ENCODE results near the gene FAM117B.

Gene FAM117B

DNA sequence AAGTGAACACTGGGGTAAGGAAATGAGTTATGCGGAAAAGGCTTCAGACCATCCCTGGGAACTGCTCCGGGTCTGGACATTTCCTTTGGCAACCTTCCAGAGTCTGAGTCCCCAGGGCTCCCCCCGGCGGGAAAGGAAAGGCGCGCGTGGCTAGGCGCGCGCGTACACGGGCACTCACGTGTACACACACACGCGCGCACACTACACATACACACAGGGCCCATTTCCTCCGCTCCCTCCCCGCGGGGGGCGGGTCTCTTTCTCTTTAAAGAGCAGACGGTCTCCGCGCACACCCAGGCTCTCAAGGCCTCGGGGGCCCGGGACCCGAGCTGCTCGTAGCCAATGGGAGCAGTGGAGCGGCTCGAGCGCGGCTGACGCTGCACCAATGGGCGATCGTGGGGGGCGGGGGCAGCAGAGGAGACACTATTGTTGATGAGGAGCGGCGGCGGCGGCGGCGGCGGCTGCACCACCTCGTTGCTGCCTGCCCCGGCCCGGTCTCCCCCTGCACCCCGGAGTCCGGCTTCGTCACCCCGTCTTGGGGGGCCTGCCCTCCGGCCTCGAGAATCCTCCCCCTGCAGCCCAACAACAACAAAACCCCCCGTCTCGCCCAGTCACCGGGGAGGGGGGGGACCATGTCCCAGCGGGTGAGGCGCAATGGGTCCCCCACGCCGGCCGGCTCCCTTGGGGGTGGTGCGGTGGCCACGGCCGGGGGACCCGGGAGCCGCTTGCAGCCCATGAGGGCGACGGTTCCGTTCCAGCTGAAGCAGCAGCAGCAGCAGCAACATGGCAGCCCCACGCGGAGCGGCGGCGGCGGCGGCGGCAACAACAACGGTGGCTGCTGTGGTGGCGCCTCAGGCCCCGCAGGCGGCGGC is at the start of gene FAM117B:
Gene FAM117B (plus strand): TSS at position 414 of the 872 bp plus-strand sequence. CDS start 219 bp downstream, at position 633.
- Histone ChIP-seq H3K27ac (ENCODE audit: low read depth, low read length) (peak within 1 kb of the TSS; percentile 98), H3K9ac (ENCODE audit: low read depth, low read length) (peak within 1 kb of the TSS; percentile 94), H3K36me3 (ENCODE audit: control insufficient read depth, insufficient read depth, low read length) (no peaks in the 10 kb centered on the region), H3K4me1 (ENCODE audit: control insufficient read depth, insufficient read depth, low read length) (peaks cover 4% of the 10 kb centered on the region; the same call in 1 of the 2 replicates), H3K9me3 (ENCODE audit: control insufficient read depth, insufficient read depth, low read length) (no peaks in the 10 kb centered on the region), H3K27me3 (ENCODE audit: control insufficient read depth, insufficient read depth, low read length) (no peaks in the 10 kb centered on the region), H3K4me3 (ENCODE audit: low read depth, low read length) (peak within 1 kb of the TSS; percentile 99)

DNA sequence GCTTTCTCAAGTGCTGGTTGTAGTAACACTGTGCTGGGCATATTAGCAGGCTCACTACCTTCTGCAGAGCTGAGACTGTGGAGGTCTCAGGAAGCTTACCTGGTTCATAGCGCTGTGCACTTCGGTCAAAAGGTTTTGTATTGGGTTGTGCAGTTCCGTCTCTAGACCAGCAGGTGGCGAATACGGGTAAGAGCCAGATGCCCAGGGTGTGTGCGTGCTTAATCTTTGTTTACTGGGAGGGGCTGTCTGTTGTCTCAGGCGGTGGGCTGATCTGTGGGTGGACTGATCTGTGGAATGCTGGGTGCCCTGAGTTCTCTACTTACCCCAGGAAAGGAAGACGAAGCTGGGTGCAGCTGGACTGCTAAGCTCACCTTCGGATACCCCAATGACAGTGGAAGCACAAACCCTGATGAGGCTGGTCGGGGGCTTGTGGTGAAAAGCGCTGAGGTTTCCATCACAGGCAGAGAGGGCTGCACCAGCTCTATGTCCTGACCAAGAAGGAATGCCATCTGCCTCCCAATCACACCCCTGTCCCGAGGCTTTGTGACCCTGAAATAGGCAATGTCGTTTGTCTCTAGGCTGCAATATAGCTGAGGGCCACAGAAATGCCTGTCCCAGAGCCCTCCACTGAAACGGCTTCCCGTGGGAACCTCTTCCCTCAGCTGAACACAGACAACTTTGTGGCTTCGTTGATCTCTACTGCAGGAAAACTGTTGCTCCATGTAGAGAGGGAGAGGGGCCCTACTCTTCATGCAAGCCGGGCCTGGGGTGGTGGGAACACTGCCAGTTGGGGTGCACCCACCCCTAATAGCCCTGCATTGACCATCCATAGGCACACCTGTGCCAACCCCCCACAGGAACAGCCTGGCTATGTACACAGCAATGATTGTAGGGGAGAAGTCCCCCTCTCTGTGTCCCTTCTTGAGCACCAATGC is 45.9 kb upstream of the FAM117B start:
- Histone ChIP-seq H3K4me3 (ENCODE audit: low read depth, low read length) (peak overlapping the region; percentile 27; the same call in 1 of the 2 replicates), H3K4me1 (ENCODE audit: control insufficient read depth, insufficient read depth, low read length) (peaks cover 12% of the 10 kb centered on the region), H3K9ac (ENCODE audit: low read depth, low read length) (0 out of 2 replicates have a peak overlapping the region, but pooled peaks have one; percentile 26), H3K27me3 (ENCODE audit: control insufficient read depth, insufficient read depth, low read length) (no peaks in the 10 kb centered on the region), H3K27ac (ENCODE audit: low read depth, low read length) (no peak overlapping the region), H3K9me3 (ENCODE audit: control insufficient read depth, insufficient read depth, low read length) (no peaks in the 10 kb centered on the region), H3K36me3 (ENCODE audit: control insufficient read depth, insufficient read depth, low read length) (no peaks in the 10 kb centered on the region)

DNA sequence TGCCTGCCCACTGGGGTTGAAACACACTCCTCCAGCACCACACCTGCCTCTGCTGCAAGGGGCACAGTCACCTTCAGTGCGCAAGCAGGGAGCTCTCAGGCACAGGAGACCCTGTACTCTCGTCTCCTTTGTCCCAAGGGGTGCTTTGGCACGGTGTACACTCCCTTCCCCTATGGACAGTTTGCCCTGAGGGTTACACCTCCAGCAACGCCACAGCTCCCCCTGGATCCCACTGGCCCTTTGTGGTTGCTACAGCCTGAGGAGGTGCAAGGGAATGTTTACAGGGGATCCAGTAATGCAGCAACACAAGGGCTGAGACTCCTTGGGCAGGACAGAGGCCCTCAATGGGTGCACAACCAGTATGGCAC is 45.2 kb upstream of the FAM117B start:
- Histone ChIP-seq H3K4me1 (ENCODE audit: control insufficient read depth, insufficient read depth, low read length) (peaks cover 12% of the 10 kb centered on the region), H3K27ac (ENCODE audit: low read depth, low read length) (no peak overlapping the region), H3K4me3 (ENCODE audit: low read depth, low read length) (no peak overlapping the region), H3K36me3 (ENCODE audit: control insufficient read depth, insufficient read depth, low read length) (no peaks in the 10 kb centered on the region), H3K27me3 (ENCODE audit: control insufficient read depth, insufficient read depth, low read length) (no peaks in the 10 kb centered on the region), H3K9me3 (ENCODE audit: control insufficient read depth, insufficient read depth, low read length) (no peaks in the 10 kb centered on the region), H3K9ac (ENCODE audit: low read depth, low read length) (no peak overlapping the region)

DNA sequence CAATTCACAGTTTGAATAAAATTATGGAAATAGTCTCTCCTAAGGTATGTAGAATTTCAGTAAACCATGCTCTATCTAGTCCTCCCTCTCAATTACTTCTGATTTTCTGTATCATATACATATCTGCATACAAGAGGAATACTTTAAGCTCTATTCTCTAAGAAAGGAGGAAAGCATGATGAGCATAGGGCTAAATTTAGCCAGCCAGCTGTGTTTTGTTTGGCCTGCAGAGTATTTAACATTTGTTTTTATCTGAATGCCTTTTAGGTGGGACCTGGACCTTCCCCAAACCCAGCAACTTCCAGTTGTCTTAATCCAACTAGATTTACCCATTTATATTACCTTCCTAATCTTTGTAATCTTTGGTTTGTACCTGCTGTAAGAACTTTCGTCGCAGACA is 42.2 kb upstream of the FAM117B start:
- Histone ChIP-seq H3K4me3 (ENCODE audit: low read depth, low read length) (no peak overlapping the region), H3K36me3 (ENCODE audit: control insufficient read depth, insufficient read depth, low read length) (no peaks in the 10 kb centered on the region), H3K27ac (ENCODE audit: low read depth, low read length) (no peak overlapping the region), H3K9me3 (ENCODE audit: control insufficient read depth, insufficient read depth, low read length) (no peaks in the 10 kb centered on the region), H3K4me1 (ENCODE audit: control insufficient read depth, insufficient read depth, low read length) (peaks cover 12% of the 10 kb centered on the region), H3K27me3 (ENCODE audit: control insufficient read depth, insufficient read depth, low read length) (no peaks in the 10 kb centered on the region), H3K9ac (ENCODE audit: low read depth, low read length) (no peak overlapping the region)

DNA sequence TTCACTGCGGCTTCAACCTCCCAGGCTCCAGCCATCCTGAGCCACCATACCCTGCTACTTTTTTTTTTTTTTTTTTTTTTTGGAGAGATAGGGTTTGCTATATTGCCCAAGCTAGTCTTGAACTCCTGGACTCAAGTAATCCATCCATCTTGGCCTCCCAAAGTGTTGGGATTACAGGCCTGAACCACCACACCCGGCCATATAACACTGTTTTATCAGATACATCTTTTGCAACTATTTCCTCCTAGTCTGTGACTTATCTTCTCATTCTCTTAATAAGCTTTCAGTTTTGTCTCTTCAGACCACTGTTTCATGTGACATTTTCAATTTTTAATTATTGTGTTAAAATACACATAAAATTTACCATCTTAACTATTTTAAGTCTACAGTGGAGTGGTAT is 35.7 kb upstream of the FAM117B start:
- Histone ChIP-seq H3K9me3 (ENCODE audit: control insufficient read depth, insufficient read depth, low read length) (no peaks in the 10 kb centered on the region), H3K27me3 (ENCODE audit: control insufficient read depth, insufficient read depth, low read length) (no peaks in the 10 kb centered on the region), H3K4me1 (ENCODE audit: control insufficient read depth, insufficient read depth, low read length) (no peaks in the 10 kb centered on the region), H3K27ac (ENCODE audit: low read depth, low read length) (no peak overlapping the region), H3K9ac (ENCODE audit: low read depth, low read length) (no peak overlapping the region), H3K4me3 (ENCODE audit: low read depth, low read length) (no peak overlapping the region), H3K36me3 (ENCODE audit: control insufficient read depth, insufficient read depth, low read length) (no peaks in the 10 kb centered on the region)

DNA sequence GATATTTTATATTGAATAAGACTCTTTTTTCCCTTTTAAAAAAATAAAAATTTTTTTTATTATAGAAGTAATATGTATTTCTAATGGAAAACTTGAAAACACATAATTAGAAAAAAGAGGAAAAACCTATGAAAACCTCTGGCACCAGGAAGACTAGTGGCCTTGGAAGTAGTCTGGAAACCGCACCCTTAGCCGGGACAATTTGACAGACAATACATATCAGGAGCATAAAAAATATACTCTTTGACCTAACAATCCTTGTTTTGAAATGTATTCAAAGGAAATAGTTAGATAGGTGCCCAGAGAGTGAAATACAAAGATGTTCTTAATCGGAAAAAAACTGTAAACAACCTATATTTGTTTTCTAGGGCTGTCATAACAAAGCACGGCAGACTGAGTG is 34.9 kb upstream of the FAM117B start:
- Histone ChIP-seq H3K9me3 (ENCODE audit: control insufficient read depth, insufficient read depth, low read length) (no peaks in the 10 kb centered on the region), H3K27ac (ENCODE audit: low read depth, low read length) (no peak overlapping the region), H3K4me1 (ENCODE audit: control insufficient read depth, insufficient read depth, low read length) (no peaks in the 10 kb centered on the region), H3K4me3 (ENCODE audit: low read depth, low read length) (no peak overlapping the region), H3K36me3 (ENCODE audit: control insufficient read depth, insufficient read depth, low read length) (no peaks in the 10 kb centered on the region), H3K9ac (ENCODE audit: low read depth, low read length) (no peak overlapping the region), H3K27me3 (ENCODE audit: control insufficient read depth, insufficient read depth, low read length) (no peaks in the 10 kb centered on the region)

DNA sequence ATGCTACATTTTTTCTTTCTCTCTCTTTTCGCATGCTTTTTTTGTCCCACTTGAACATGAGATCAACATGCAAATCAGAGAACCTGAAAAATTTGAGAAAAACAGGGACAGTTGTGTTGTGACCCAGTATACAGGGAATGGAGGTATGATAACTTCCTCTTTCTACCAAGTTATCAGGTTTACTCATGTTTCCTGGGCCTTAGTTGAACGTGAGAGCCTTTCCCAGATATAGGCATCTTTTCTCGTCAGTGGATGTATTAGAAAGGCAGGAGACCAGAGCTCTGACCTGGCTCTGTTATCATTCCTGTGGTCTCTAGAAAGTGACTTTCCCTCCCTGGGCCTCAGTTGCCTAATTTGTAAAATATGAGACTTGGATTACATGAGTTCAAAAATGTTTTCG is 30.1 kb upstream of the FAM117B start:
- Histone ChIP-seq H3K4me1 (ENCODE audit: control insufficient read depth, insufficient read depth, low read length) (no peaks in the 10 kb centered on the region), H3K9ac (ENCODE audit: low read depth, low read length) (no peak overlapping the region), H3K27ac (ENCODE audit: low read depth, low read length) (no peak overlapping the region), H3K9me3 (ENCODE audit: control insufficient read depth, insufficient read depth, low read length) (no peaks in the 10 kb centered on the region), H3K27me3 (ENCODE audit: control insufficient read depth, insufficient read depth, low read length) (no peaks in the 10 kb centered on the region), H3K4me3 (ENCODE audit: low read depth, low read length) (no peak overlapping the region), H3K36me3 (ENCODE audit: control insufficient read depth, insufficient read depth, low read length) (no peaks in the 10 kb centered on the region)

DNA sequence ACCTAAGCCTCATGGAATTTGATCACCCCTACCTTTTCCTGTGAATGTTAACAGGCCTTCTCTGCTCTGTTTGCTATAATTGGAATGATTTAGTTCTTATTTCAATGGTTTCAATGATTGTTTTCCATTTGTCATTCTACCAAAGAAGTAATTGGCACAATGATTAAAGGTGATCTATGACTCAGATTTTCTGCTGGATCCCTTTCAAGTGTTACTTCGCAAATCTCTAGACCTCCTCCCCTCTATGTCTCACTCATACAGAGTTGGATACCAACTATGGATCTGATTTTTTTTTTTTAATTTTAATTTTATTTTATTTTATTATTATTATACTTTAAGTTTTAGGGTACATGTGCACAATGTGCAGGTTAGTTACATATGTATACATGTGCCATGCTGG is 29.6 kb upstream of the FAM117B start:
- H3K36me3 ChIP-seq (ENCODE audit: control insufficient read depth, insufficient read depth, low read length) = no peaks in the 10 kb centered on the region
- no peak overlapping the region for H3K4me3 ChIP-seq (ENCODE audit: low read depth, low read length)
- no peaks in the 10 kb centered on the region for H3K4me1 ChIP-seq (ENCODE audit: control insufficient read depth, insufficient read depth, low read length)
- H3K9ac ChIP-seq (ENCODE audit: low read depth, low read length) = no peak overlapping the region
- H3K9me3 ChIP-seq (ENCODE audit: control insufficient read depth, insufficient read depth, low read length) = no peaks in the 10 kb centered on the region
- H3K27ac ChIP-seq (ENCODE audit: low read depth, low read length) = no peak overlapping the region
- H3K27me3 ChIP-seq (ENCODE audit: control insufficient read depth, insufficient read depth, low read length) = no peaks in the 10 kb centered on the region

DNA sequence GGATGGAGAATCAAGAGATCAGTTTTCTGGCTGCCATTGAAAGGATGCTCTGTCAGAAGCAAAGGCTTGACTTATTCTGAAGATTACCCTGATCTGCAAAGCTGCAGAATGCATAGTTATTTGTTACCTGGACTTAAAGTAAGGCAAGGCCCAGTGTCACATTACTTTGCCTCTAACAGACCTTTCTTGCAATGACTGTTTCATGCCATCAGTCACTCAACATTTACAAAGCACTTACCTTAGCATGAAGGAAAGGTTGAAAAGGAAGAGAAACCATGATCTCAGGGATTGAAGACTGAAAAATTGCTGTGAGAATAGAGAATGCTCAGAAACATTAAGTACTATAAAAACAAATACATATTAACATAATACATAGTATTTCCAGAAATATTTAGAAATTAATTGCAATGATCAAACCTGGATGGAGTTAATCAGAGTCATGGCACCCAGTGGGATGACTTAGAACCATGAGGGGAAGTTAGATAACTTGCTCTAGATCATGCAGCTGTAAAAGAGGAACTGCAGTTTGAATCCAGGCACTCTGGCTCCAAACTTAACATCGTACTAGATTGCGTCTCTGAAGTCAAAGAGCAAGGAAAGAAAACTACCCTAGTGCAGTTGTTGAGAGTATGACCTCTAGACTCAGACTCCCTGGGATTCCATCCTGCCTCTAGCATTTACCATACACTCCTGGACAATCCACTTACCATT is 26.5 kb upstream of the FAM117B start:
- no peaks in the 10 kb centered on the region for H3K9me3 ChIP-seq (ENCODE audit: control insufficient read depth, insufficient read depth, low read length)
- no peak overlapping the region for H3K4me3 ChIP-seq (ENCODE audit: low read depth, low read length)
- no peaks in the 10 kb centered on the region for H3K27me3 ChIP-seq (ENCODE audit: control insufficient read depth, insufficient read depth, low read length)
- no peaks in the 10 kb centered on the region for H3K36me3 ChIP-seq (ENCODE audit: control insufficient read depth, insufficient read depth, low read length)
- H3K4me1 ChIP-seq (ENCODE audit: control insufficient read depth, insufficient read depth, low read length) = no peaks in the 10 kb centered on the region
- H3K27ac ChIP-seq (ENCODE audit: low read depth, low read length) = no peak overlapping the region
- no peak overlapping the region for H3K9ac ChIP-seq (ENCODE audit: low read depth, low read length)

DNA sequence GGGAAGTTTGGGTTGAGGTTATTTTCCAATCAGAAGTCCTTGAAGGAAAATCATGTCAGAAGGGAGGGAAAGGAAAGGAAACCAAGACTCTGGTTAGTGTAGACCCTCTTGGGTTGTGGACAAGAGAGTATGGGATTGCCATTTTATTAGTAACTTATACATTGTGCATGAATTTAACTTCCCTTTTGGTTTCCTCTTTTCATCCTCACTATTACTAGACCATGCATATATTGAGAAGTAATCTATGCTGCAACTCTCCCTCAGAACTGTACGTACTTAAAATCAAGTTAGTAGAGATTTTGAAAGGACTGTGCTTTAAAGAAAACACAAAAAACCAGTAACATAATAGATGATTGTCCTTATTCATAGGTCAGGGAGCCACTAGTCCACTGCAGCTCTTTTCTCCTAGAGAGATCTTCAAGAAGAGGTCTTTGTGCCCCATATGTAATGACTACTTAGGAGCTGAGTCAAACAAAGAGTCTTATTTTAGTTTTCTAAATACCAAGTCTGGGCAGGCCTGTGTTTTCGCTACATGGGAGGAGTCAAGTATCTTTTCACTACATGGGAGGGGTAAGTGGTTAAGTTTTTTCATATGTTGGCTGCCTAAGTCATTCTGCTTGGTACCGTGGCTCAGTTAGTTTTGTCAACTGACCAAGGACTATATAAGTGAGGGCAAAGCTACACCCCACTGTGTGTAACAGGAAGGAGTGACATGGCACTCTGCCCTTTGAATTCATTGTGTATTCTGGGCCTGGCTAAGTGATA is 25.2 kb upstream of the FAM117B start:
- Histone ChIP-seq H3K4me3 (ENCODE audit: low read depth, low read length) (no peak overlapping the region), H3K36me3 (ENCODE audit: control insufficient read depth, insufficient read depth, low read length) (no peaks in the 10 kb centered on the region), H3K4me1 (ENCODE audit: control insufficient read depth, insufficient read depth, low read length) (no peaks in the 10 kb centered on the region), H3K9ac (ENCODE audit: low read depth, low read length) (no peak overlapping the region), H3K27me3 (ENCODE audit: control insufficient read depth, insufficient read depth, low read length) (no peaks in the 10 kb centered on the region), H3K27ac (ENCODE audit: low read depth, low read length) (no peak overlapping the region), H3K9me3 (ENCODE audit: control insufficient read depth, insufficient read depth, low read length) (no peaks in the 10 kb centered on the region)

Measured in HUES48 (cell line).